Transverse colon (tissue), 3 donors: ENCODE measurements around the gene TSR2.

ENCODE experiments used
- POLR2A ChIP-seq: fragments of 450-650 bp; IDR thresholded peaks from one replicate; pipeline ENCODE4 v1.6.1; 2016; ENCODE audit warnings: antibody characterized with exemption, mild to moderate bottlenecking, moderate library complexity
- TF ChIP-seq, protein P1 (sequence below), 5 experiments: fragments of 200-600 bp in 3 of 5; fragments of 450-650 bp in 2 of 5; sonication (generic) in 3 of 5; IDR thresholded peaks; 1 replicate in 2 of 5; 2 replicates in 3 of 5; pipeline ENCODE4 v1.5.1; 2016 to 2017; ENCODE audit warnings: antibody characterized with exemption in 5 of 5, inconsistent platforms in 3 of 5, mild to moderate bottlenecking in 2 of 5, moderate library complexity in 1 of 5

DNA sequence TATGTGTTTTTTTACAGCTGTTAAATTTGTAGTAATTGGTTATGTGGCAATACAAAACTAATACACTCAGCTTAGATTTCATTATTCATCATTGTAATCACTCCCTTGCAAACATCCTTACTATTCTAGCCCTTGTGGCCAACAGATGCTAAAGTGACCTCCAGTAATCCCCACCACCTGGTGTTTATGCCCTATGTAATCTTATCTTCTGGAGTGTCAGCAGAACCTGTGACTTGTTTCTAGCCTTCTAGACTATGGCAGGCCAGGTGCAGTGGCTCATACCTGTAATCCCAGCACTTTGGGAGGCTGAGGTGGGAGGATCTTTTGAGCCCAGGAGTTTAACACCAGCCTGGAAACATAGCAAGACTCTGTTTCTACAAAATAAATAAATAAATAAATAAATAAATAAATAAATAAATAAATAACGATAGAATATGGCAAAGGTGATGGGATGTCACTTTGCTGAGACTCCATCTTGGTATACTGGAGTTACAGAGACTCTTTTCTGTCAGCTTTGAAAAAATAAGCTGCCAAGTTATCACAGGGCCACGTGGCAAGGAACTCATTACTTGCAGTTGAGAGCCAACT is 12.3 kb upstream of the TSR2 start:
- TF ChIP-seq, protein P1, sequence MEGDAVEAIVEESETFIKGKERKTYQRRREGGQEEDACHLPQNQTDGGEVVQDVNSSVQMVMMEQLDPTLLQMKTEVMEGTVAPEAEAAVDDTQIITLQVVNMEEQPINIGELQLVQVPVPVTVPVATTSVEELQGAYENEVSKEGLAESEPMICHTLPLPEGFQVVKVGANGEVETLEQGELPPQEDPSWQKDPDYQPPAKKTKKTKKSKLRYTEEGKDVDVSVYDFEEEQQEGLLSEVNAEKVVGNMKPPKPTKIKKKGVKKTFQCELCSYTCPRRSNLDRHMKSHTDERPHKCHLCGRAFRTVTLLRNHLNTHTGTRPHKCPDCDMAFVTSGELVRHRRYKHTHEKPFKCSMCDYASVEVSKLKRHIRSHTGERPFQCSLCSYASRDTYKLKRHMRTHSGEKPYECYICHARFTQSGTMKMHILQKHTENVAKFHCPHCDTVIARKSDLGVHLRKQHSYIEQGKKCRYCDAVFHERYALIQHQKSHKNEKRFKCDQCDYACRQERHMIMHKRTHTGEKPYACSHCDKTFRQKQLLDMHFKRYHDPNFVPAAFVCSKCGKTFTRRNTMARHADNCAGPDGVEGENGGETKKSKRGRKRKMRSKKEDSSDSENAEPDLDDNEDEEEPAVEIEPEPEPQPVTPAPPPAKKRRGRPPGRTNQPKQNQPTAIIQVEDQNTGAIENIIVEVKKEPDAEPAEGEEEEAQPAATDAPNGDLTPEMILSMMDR (IDR thresholded peaks at IDR 0.05), result no peak
- no peak for TF ChIP-seq POLR2A
